Ascending aorta (tissue), 2 donors: ENCODE measurements around the gene RBSN. TPM values are rescaled to one million over a fixed set of nuclear protein-coding genes. Genes with fewer than 3 reads are reported as not detected.
A peak's percentile ranks its signal among the peaks of the same experiment; 100 is the strongest.

ENCODE experiments used
- DNase-seq, 2 donors: peaks; one replicate each; pipeline ENCODE4 v3.0.0-alpha.2; 2019; ENCODE audit warnings: low spot score in 2 of 2
- H3K27ac ChIP-seq, 2 donors: fragments of 200-600 bp; sonication (generic); one replicate each; pipeline ENCODE4 v1.5.1; 2016 to 2017; ENCODE audit warnings: mild to moderate bottlenecking in 1 of 2
- H3K27me3 ChIP-seq: fragments of 200-600 bp; sonication (generic); one replicate; pipeline ENCODE4 v1.5.1; 2017
- H3K36me3 ChIP-seq, 2 donors: fragments of 200-600 bp; sonication (generic); one replicate each; pipeline ENCODE4 v1.5.1; 2016
- H3K4me1 ChIP-seq, 2 donors: fragments of 200-600 bp; sonication (generic); one replicate each; pipeline ENCODE4 v1.5.1; 2016 to 2017; ENCODE audit warnings: mild to moderate bottlenecking in 1 of 2
- H3K4me3 ChIP-seq, 2 donors: fragments of 200-600 bp; sonication (generic); one replicate each; pipeline ENCODE4 v1.5.1; 2016 to 2017; ENCODE audit warnings: mild to moderate bottlenecking in 1 of 2
- H3K9me3 ChIP-seq, 2 donors: fragments of 200-600 bp; sonication (generic); one replicate each; pipeline ENCODE4 v1.5.1; 2016
- intact Hi-C: fragments of 100-400 bp; cut with DNase I; formaldehyde crosslinking; loops from one replicate; pipeline ENCODE4 v1.15.1; 2023
- total RNA-seq: library from RNA; depleted of rRNA; stranded (reverse); fragments of >200 nt; gene quantifications from one replicate; pipeline ENCODE4 v1.1.0, GENCODE V29; 2016
- TF ChIP-seq, protein P1 (sequence below), 3 experiments: fragments of 200-600 bp in 2 of 3; fragments of 450-650 bp in 1 of 3; sonication (generic) in 2 of 3; IDR thresholded peaks; one replicate each; pipeline ENCODE4 v1.5.1; 2016 to 2019; ENCODE audit warnings: antibody characterized with exemption in 3 of 3, mild to moderate bottlenecking in 1 of 3, moderate library complexity in 1 of 3

Gene RBSN
- total RNA-seq, 1 donor from 2014 or later = 17.2 TPM

DNA sequence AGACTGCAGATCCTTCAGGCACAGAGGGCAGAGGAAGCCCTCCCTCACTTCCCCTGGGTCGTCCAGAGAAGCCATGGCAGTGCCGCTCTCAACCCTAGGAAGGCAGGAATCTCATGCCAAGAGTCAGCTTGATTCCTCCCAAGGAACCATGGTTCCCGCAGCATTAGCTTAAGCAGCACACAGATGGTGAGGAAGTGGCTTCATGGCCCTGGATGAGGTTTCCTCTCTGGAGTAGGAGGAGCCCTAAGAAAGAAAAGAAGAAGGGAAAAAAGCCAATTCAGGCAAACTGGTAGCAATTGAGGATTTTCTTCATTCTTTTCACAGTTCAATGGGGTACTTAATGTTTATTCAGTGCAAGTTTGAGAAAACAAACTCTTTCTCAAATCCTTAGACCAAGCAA is 2.9 kb downstream of the RBSN start:
- Histone ChIP-seq H3K4me1 (peaks cover 0 to 38% of the 10 kb centered on the region in 2 donors), H3K27me3 (no peaks in the 10 kb centered on the region), H3K4me3 (no peak overlapping the region), H3K36me3 (peaks cover 12 to 30% of the 10 kb centered on the region in 2 donors), H3K27ac (peak overlapping the region in 1 of 2 donors; percentile 61), H3K9me3 (no peaks in the 10 kb centered on the region)
- no peak for DNase-seq
- intact Hi-C loops = no loop called here
- TF ChIP-seq, protein P1, sequence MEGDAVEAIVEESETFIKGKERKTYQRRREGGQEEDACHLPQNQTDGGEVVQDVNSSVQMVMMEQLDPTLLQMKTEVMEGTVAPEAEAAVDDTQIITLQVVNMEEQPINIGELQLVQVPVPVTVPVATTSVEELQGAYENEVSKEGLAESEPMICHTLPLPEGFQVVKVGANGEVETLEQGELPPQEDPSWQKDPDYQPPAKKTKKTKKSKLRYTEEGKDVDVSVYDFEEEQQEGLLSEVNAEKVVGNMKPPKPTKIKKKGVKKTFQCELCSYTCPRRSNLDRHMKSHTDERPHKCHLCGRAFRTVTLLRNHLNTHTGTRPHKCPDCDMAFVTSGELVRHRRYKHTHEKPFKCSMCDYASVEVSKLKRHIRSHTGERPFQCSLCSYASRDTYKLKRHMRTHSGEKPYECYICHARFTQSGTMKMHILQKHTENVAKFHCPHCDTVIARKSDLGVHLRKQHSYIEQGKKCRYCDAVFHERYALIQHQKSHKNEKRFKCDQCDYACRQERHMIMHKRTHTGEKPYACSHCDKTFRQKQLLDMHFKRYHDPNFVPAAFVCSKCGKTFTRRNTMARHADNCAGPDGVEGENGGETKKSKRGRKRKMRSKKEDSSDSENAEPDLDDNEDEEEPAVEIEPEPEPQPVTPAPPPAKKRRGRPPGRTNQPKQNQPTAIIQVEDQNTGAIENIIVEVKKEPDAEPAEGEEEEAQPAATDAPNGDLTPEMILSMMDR (IDR thresholded peaks at IDR 0.05) = no peak

DNA sequence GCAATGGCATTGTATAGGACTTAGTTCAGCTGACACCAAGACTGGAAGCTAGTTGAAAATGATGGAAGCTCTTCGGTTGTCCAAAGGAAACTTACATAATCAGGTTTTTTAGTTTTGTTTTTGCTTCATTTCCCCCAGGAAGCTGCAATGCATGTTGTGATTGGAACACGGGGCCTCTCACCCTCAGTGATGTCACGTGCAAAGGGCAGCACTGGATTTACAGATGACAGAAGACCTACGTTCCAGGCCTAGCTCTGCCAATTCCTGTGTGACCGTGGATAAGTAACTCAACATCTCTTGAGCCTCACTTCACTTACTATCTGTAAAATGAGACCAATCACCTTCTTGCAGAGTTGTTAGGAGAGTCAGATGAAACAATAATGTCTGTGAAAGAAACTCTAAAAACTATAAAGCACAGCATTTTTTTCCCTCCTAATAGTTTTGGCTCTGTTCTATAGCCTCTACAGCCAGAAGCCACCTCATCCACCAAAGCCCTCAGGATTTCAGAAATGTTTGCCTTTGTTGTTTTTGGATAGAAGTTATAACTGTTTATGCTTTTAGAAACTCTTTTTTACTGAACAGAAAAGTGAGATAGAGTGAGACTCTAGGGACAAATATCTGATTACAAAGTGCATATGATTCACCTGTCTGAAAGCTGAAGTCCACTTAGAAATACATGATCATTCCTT is 4.6 kb downstream of the RBSN start:
- Histone ChIP-seq H3K27ac (peak overlapping the region; percentile 59 to 61), H3K36me3 (peaks cover 21 to 44% of the 10 kb centered on the region in 2 donors), H3K27me3 (no peaks in the 10 kb centered on the region), H3K4me1 (peaks cover 0 to 32% of the 10 kb centered on the region in 2 donors), H3K9me3 (no peaks in the 10 kb centered on the region), H3K4me3 (no peak overlapping the region)
- TF ChIP-seq, protein P1 (IDR thresholded peaks at IDR 0.05) = no peak
- intact Hi-C loops = no loop called here
- no peak for DNase-seq

DNA sequence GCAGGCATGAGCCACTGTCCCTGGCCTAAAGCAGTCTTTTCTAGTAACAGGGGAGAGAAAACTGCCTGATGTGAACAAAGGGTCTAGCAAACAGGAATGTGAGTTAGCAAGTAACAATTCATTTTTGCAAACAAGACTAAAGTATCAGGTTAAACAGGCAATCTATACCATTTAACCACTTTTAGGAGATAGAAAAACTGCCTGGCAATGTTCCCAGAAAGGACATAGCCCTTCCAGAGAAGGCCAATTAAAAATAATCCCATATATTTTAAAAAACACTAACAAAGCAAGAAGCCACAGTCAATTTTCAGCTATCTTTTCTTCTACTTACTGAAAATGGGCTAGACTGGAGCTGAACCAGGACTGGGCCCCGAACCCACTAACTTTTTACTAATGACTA is 6.3 kb downstream of the RBSN start:
- H3K4me3 ChIP-seq = no peak overlapping the region
- TF ChIP-seq, protein P1 (IDR thresholded peaks at IDR 0.05) = no peak
- H3K9me3 ChIP-seq = no peaks in the 10 kb centered on the region
- peaks cover 33 to 60% of the 10 kb centered on the region in 2 donors for H3K36me3 ChIP-seq
- intact Hi-C loops = no loop called here
- no peaks in the 10 kb centered on the region for H3K27me3 ChIP-seq
- H3K4me1 ChIP-seq = peaks cover 0 to 28% of the 10 kb centered on the region in 2 donors
- DNase-seq = no peak
- H3K27ac ChIP-seq = no peak overlapping the region

DNA sequence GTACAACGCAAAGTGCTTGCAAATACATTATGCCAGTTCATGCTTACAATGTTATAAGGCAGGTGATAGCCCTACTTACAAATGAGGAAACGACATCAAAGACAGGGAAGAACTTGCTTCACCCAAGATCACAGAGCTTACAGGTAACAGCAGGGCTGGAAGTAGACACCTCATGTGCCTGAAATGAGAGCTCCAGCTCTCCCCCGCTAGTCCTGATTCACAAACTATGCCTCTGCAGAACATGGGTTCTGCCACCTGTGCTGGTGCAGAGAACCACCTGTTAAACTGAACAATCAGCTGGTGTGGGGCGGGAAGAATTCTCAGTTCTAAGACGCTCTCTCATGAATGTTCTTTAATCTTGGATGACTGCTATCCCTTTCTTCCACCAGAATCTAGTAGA is 7.4 kb downstream of the RBSN start:
- peaks cover 40 to 72% of the 10 kb centered on the region in 2 donors for H3K36me3 ChIP-seq
- no peak overlapping the region for H3K27ac ChIP-seq
- intact Hi-C loops = no loop called here
- H3K9me3 ChIP-seq = no peaks in the 10 kb centered on the region
- H3K4me1 ChIP-seq = peaks cover 0 to 20% of the 10 kb centered on the region in 2 donors
- no peaks in the 10 kb centered on the region for H3K27me3 ChIP-seq
- no peak for DNase-seq
- H3K4me3 ChIP-seq = no peak overlapping the region
- TF ChIP-seq, protein P1 (IDR thresholded peaks at IDR 0.05) = no peak

DNA sequence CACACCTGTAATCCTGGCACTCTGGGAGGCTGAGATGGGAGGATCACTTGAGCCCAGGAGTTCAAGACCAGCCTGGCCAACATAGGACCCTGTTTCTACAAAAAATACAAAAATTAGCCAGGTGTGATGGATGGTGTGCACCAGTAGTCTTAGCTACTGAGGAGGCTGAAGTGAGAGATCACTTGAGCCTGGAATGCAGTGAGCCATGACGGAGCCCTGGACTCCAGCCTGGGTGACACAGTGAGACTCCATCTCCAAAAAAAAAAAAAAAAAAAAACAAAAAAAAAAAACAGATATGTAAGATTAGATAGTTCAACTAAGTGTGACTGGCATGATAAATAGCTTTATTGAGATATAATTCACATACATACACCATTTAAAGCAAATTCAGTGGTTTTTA is 9.7 kb downstream of the RBSN start:
- intact Hi-C loops = no loop called here
- Histone ChIP-seq H3K27ac (no peak overlapping the region), H3K36me3 (peaks cover 59 to 78% of the 10 kb centered on the region in 2 donors), H3K4me3 (no peak overlapping the region), H3K4me1 (peaks cover 0 to 9% of the 10 kb centered on the region in 2 donors), H3K9me3 (no peaks in the 10 kb centered on the region), H3K27me3 (no peaks in the 10 kb centered on the region)
- DNase-seq = no peak
- TF ChIP-seq, protein P1 (IDR thresholded peaks at IDR 0.05) = no peak
